ENCODE data around the gene EVL. TPM values are rescaled to one million over a fixed set of nuclear protein-coding genes. Genes with fewer than 3 reads are reported as not detected.

Gene EVL
- total and polyA plus RNA-seq, 2 donors (not counting 3 experiments of a cell fraction or from before 2014, with no cell fraction given): 34.6 to 62.5 TPM

DNA sequence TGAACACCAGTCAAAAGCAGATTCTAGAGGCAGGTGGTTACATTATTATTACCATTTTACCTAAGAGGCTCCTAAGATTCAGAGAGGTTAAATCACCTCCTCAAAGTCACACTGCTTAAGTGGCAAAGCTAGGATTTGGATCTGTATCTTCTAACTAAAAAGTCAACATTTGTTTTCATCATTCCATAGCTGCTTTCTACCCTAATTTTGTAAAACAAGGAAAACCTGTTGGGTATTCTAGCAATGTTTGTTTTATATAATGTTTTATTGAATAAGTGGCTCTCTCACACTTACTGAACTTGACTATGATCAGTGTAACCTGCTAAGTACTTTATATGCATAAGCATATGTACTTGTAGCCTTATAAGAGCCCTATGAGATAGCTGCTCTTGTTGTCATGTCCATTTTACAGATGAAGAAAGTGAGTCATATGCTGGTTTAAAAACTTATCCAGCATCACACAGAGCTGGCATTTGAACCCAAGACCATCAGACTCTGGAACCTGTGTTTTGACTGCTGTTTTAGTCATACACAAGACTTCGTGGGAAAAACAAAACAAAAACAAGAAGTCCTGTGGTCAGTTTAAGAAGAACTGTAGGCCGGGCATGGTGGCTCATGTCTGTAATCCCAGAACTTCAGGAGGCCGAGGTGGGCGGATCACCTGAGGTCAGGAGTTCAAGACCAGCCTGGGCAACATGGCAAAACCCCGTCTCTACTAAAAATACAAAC, 31.7 kb upstream of the EVL start:
- no peak for TF ChIP-seq MYC (IDR thresholded peaks at IDR 0.05; ENCODE audit: low read depth, low read length)
- Histone ChIP-seq H3K9me3 (replicated peaks; ENCODE audit: control insufficient read depth, insufficient read depth, low read length) (no peaks in the 10 kb centered on the region), H3K4me2 (ENCODE audit: insufficient read depth, low read length) (no peak overlapping the region), H3K9me1 (replicated peaks; ENCODE audit: control insufficient read depth, extremely low read depth, insufficient read depth, low read length) (no peaks in the 10 kb centered on the region), H2AFZ (ENCODE audit: low read depth, low read length) (no peak overlapping the region), H3K27me3 (ENCODE audit: control insufficient read depth in 2 of 2, insufficient read depth in 2 of 2, low read length in 2 of 2) (no peaks in the 10 kb centered on the region), H3K27ac (ENCODE audit: insufficient read depth, low read depth, low read length) (no peak overlapping the region), H3K79me2 (ENCODE audit: control insufficient read depth, insufficient read depth, low read length) (peaks cover 2% of the 10 kb centered on the region), H3K9ac (replicated peaks; ENCODE audit: extremely low read depth, insufficient read depth, low read length) (no peak overlapping the region), H3K4me3 (replicated peaks in 1 of 3; ENCODE audit: insufficient read depth in 1 of 3, low read depth in 1 of 3, low read length in 3 of 3) (no peak overlapping the region), H3K4me1 (ENCODE audit: control insufficient read depth, extremely low read depth, insufficient read depth, low read length) (peaks cover 25% of the 10 kb centered on the region), H3K36me3 (ENCODE audit: control insufficient read depth in 2 of 2, extremely low read depth in 1 of 2, insufficient read depth in 2 of 2, low read length in 2 of 2) (no peaks in the 10 kb centered on the region), H4K20me1 (replicated peaks; ENCODE audit: control insufficient read depth, extremely low read depth, insufficient read depth, low read length) (no peaks in the 10 kb centered on the region)
- BruUV-seq (replicated peaks): no TSS peak
- ChIA-PET POLR2A (interaction anchor here (0.7 kb wide), 1 partner anchor 49 kb away, joined by 7 read pairs; no protein-coding TSS in a partner anchor), CTCF (interaction anchor here (0.9 to 1.1 kb wide), 3 partner anchors 38 to 160 kb away, joined by 3 read pairs; no protein-coding TSS in a partner anchor)
- dilution Hi-C loops (cut with MboI; ENCODE audit: extremely low pct_ligation_motif_present, low sequenced_read_pairs) (no loop called here), intact Hi-C loops (cut with micrococcal nuclease) (no loop called here)
- DNase-seq (ENCODE audit: low read depth, low spot score) (no peak), FAIRE-seq (no peak)

DNA sequence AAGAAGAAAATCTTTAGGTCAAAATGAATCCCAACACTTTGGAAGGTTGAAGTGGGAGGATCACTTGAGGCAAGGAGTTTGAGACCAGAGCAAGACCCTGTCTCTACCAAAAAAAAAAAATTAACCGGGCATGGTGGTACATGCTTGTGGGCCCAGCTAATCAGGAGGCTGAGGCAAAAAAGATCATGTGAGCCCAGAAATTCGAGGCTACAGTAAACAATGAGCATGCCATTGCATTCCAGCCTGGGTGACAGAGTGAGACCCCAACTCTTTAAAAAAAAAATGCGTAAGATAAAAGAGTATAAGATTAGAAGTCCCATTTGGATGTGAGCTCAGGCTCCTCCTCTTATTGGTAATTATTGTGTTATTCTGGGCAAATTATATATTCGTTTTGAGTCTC, 30.8 kb upstream of the EVL start:
- Histone ChIP-seq H3K9me1 (replicated peaks; ENCODE audit: control insufficient read depth, extremely low read depth, insufficient read depth, low read length) (no peaks in the 10 kb centered on the region), H3K27ac (ENCODE audit: insufficient read depth, low read depth, low read length) (no peak overlapping the region), H3K27me3 (ENCODE audit: control insufficient read depth in 2 of 2, insufficient read depth in 2 of 2, low read length in 2 of 2) (no peaks in the 10 kb centered on the region), H4K20me1 (replicated peaks; ENCODE audit: control insufficient read depth, extremely low read depth, insufficient read depth, low read length) (no peaks in the 10 kb centered on the region), H3K4me1 (ENCODE audit: control insufficient read depth, extremely low read depth, insufficient read depth, low read length) (peaks cover 25% of the 10 kb centered on the region), H3K9me3 (replicated peaks; ENCODE audit: control insufficient read depth, insufficient read depth, low read length) (no peaks in the 10 kb centered on the region), H2AFZ (ENCODE audit: low read depth, low read length) (no peak overlapping the region), H3K4me2 (ENCODE audit: insufficient read depth, low read length) (no peak overlapping the region), H3K36me3 (ENCODE audit: control insufficient read depth in 2 of 2, extremely low read depth in 1 of 2, insufficient read depth in 2 of 2, low read length in 2 of 2) (no peaks in the 10 kb centered on the region), H3K79me2 (ENCODE audit: control insufficient read depth, insufficient read depth, low read length) (peaks cover 2% of the 10 kb centered on the region), H3K9ac (replicated peaks; ENCODE audit: extremely low read depth, insufficient read depth, low read length) (no peak overlapping the region), H3K4me3 (replicated peaks in 1 of 3; ENCODE audit: insufficient read depth in 1 of 3, low read depth in 1 of 3, low read length in 3 of 3) (no peak overlapping the region)
- dilution Hi-C loops (cut with MboI; ENCODE audit: extremely low pct_ligation_motif_present, low sequenced_read_pairs) (no loop called here), intact Hi-C loops (cut with micrococcal nuclease) (no loop called here)
- ChIA-PET POLR2A (interaction anchor here (0.7 kb wide), 1 partner anchor 48 kb away, joined by 7 read pairs; no protein-coding TSS in a partner anchor), CTCF (interaction anchor here (1.0 to 1.3 kb wide), 2 partner anchors 8 to 16 kb away, joined by 3 read pairs; no protein-coding TSS in a partner anchor)
- no peak for DNase-seq (ENCODE audit: low read depth, low spot score)
- no peak for FAIRE-seq
- no TSS peak for BruUV-seq (replicated peaks)
- no peak for TF ChIP-seq JUN (IDR thresholded peaks at IDR 0.05; ENCODE audit: borderline replicate concordance, insufficient read depth, insufficient read length, low read depth)
- TF ChIP-seq, protein P1, sequence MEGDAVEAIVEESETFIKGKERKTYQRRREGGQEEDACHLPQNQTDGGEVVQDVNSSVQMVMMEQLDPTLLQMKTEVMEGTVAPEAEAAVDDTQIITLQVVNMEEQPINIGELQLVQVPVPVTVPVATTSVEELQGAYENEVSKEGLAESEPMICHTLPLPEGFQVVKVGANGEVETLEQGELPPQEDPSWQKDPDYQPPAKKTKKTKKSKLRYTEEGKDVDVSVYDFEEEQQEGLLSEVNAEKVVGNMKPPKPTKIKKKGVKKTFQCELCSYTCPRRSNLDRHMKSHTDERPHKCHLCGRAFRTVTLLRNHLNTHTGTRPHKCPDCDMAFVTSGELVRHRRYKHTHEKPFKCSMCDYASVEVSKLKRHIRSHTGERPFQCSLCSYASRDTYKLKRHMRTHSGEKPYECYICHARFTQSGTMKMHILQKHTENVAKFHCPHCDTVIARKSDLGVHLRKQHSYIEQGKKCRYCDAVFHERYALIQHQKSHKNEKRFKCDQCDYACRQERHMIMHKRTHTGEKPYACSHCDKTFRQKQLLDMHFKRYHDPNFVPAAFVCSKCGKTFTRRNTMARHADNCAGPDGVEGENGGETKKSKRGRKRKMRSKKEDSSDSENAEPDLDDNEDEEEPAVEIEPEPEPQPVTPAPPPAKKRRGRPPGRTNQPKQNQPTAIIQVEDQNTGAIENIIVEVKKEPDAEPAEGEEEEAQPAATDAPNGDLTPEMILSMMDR (IDR thresholded peaks at IDR 0.05; ENCODE audit: extremely low read depth in 1 of 2, insufficient read depth in 1 of 2, low read depth in 1 of 2, low read length in 2 of 2): no peak
- no peak for TF ChIP-seq GATA2 (IDR thresholded peaks at IDR 0.05; ENCODE audit: insufficient read depth, insufficient read length, low read depth, low read length)
- TF ChIP-seq FOS (IDR thresholded peaks at IDR 0.05; ENCODE audit: borderline replicate concordance, insufficient read depth, low read length): no peak
- no peak for TF ChIP-seq MYC (IDR thresholded peaks at IDR 0.05; ENCODE audit: low read depth, low read length)
- TF ChIP-seq, protein P2, sequence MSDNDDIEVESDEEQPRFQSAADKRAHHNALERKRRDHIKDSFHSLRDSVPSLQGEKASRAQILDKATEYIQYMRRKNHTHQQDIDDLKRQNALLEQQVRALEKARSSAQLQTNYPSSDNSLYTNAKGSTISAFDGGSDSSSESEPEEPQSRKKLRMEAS (IDR thresholded peaks at IDR 0.05; ENCODE audit: insufficient read depth, insufficient read length): no peak
- TF ChIP-seq EZH2 (IDR thresholded peaks at IDR 0.05; ENCODE audit: borderline replicate concordance, low read depth, low read length, severe bottlenecking): no peak
- TF ChIP-seq POLR2AphosphoS5 (IDR thresholded peaks at IDR 0.05; ENCODE audit: insufficient read depth, low read depth, low read length): no peak

Data from endothelial cell of umbilical vein (primary cell).